ENCODE data around the gene OR52E1.

The OR52E1 gene

DNA sequence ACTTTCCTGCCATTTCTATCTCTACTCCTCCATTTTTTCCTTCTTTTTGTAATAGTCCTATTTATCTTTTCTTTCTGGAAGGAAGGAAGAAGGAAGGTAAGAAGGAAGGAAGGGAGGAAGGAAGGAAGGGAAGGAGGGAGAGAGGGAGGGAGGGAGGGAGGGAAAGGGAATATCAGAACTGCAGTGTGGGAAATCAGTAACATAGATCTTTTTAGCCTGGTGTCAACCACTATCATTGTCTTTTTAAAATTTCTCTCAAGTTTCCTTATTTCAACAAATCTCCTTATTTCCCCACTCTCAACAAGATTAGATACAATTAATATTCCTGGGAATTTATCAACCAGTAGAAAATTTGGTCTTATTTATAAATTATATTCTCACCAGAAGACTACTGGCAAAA, 33.7 kb downstream of the OR52E1 start:
- Histone ChIP-seq H3K4me1 (ENCODE audit: control insufficient read depth in 2 of 2, insufficient read depth in 2 of 2, low read length in 2 of 2) (no peaks in the 10 kb centered on the region), H3K9me3 (ENCODE audit: control insufficient read depth in 2 of 2, low read length in 2 of 2) (no peaks in the 10 kb centered on the region), H3K27me3 (ENCODE audit: control insufficient read depth in 2 of 2, insufficient read depth in 2 of 2, low read length in 2 of 2) (no peaks in the 10 kb centered on the region), H3K9ac (ENCODE audit: low read depth in 1 of 2, low read length in 2 of 2) (no peak overlapping the region), H3K27ac (ENCODE audit: low read depth in 2 of 2, low read length in 2 of 2) (no peak overlapping the region), H3K4me3 (ENCODE audit: low read length in 2 of 2) (no peak overlapping the region), H3K36me3 (ENCODE audit: control insufficient read depth in 2 of 2, insufficient read depth in 2 of 2, low read length in 2 of 2) (no peaks in the 10 kb centered on the region)

- Histone ChIP-seq H3K36me3 (ENCODE audit: control insufficient read depth in 2 of 2, insufficient read depth in 2 of 2, low read length in 2 of 2) (no peaks in the 10 kb centered on the region), H3K27me3 (ENCODE audit: control insufficient read depth in 2 of 2, insufficient read depth in 2 of 2, low read length in 2 of 2) (no peaks in the 10 kb centered on the region), H3K27ac (ENCODE audit: low read depth in 2 of 2, low read length in 2 of 2) (no peak overlapping the region), H3K9me3 (ENCODE audit: control insufficient read depth in 2 of 2, low read length in 2 of 2) (no peaks in the 10 kb centered on the region), H3K4me3 (ENCODE audit: low read length in 2 of 2) (no peak overlapping the region), H3K9ac (ENCODE audit: low read depth in 1 of 2, low read length in 2 of 2) (no peak overlapping the region), H3K4me1 (ENCODE audit: control insufficient read depth in 2 of 2, insufficient read depth in 2 of 2, low read length in 2 of 2) (no peaks in the 10 kb centered on the region)
These were observed 37.9 kb downstream of the OR52E1 start for GRCh38 chr11:5107285-5107684.

- H3K4me1 ChIP-seq (ENCODE audit: control insufficient read depth in 2 of 2, insufficient read depth in 2 of 2, low read length in 2 of 2) = no peaks in the 10 kb centered on the region
- H3K36me3 ChIP-seq (ENCODE audit: control insufficient read depth in 2 of 2, insufficient read depth in 2 of 2, low read length in 2 of 2) = no peaks in the 10 kb centered on the region
- no peak overlapping the region for H3K27ac ChIP-seq (ENCODE audit: low read depth in 2 of 2, low read length in 2 of 2)
- H3K4me3 ChIP-seq (ENCODE audit: low read length in 2 of 2) = no peak overlapping the region
- H3K27me3 ChIP-seq (ENCODE audit: control insufficient read depth in 2 of 2, insufficient read depth in 2 of 2, low read length in 2 of 2) = no peaks in the 10 kb centered on the region
- no peak overlapping the region for H3K9ac ChIP-seq (ENCODE audit: low read depth in 1 of 2, low read length in 2 of 2)
- H3K9me3 ChIP-seq (ENCODE audit: control insufficient read depth in 2 of 2, low read length in 2 of 2) = no peaks in the 10 kb centered on the region
These were observed 46.0 kb downstream of the OR52E1 start for GRCh38 chr11:5115339-5115738.

GRCh38 chr11:5117588-5117987, 48.2 kb downstream of the OR52E1 start:
- Histone ChIP-seq H3K4me3 (ENCODE audit: low read length in 2 of 2) (no peak overlapping the region), H3K4me1 (ENCODE audit: control insufficient read depth in 2 of 2, insufficient read depth in 2 of 2, low read length in 2 of 2) (no peaks in the 10 kb centered on the region), H3K36me3 (ENCODE audit: control insufficient read depth in 2 of 2, insufficient read depth in 2 of 2, low read length in 2 of 2) (no peaks in the 10 kb centered on the region), H3K27me3 (ENCODE audit: control insufficient read depth in 2 of 2, insufficient read depth in 2 of 2, low read length in 2 of 2) (no peaks in the 10 kb centered on the region), H3K27ac (ENCODE audit: low read depth in 2 of 2, low read length in 2 of 2) (no peak overlapping the region), H3K9ac (ENCODE audit: low read depth in 1 of 2, low read length in 2 of 2) (no peak overlapping the region), H3K9me3 (ENCODE audit: control insufficient read depth in 2 of 2, low read length in 2 of 2) (no peaks in the 10 kb centered on the region)

DNA sequence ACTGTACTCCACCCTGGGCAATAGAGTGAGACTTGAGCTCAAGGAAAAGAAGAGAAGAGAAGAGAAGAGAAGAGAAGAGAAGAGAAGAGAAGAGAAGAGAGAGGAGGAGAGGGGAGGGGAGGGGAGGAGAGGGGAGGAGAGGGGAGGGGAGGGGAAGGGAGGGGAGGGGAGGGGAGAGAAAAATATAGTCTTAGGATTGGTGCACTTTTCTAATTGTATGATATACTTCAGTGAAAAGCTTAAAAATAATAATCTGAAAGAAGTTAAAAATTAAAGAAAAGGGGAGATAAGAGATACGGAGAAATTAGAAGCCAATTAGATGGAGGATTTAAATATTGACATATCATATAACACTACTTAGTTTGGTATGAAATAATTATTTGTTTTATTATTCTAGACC, 49.5 kb downstream of the OR52E1 start:
- Histone ChIP-seq H3K4me1 (ENCODE audit: control insufficient read depth in 2 of 2, insufficient read depth in 2 of 2, low read length in 2 of 2) (no peaks in the 10 kb centered on the region), H3K9me3 (ENCODE audit: control insufficient read depth in 2 of 2, low read length in 2 of 2) (no peaks in the 10 kb centered on the region), H3K27me3 (ENCODE audit: control insufficient read depth in 2 of 2, insufficient read depth in 2 of 2, low read length in 2 of 2) (no peaks in the 10 kb centered on the region), H3K36me3 (ENCODE audit: control insufficient read depth in 2 of 2, insufficient read depth in 2 of 2, low read length in 2 of 2) (no peaks in the 10 kb centered on the region), H3K9ac (ENCODE audit: low read depth in 1 of 2, low read length in 2 of 2) (no peak overlapping the region), H3K4me3 (ENCODE audit: low read length in 2 of 2) (no peak overlapping the region), H3K27ac (ENCODE audit: low read depth in 2 of 2, low read length in 2 of 2) (no peak overlapping the region)
